Left renal cortex interstitium (tissue), 4 donors: ENCODE results near the gene COL6A1. TPM values are rescaled to one million over a fixed set of nuclear protein-coding genes. Genes with fewer than 3 reads are reported as not detected.

Experiments used
- DNase-seq, 4 donors: peaks; one replicate each; pipeline ENCODE4 v3.0.0-alpha.2; 2013; ENCODE audit warnings: low read depth in 4 of 4, low spot score in 2 of 4, missing footprints in 1 of 4
- polyA plus RNA-seq, 4 donors: library from polyadenylated mRNA; unstranded; fragments of 120-200 nt; gene quantifications; one replicate each; pipeline ENCODE4 v1.2.1, GENCODE V29; 2013; ENCODE audit not compliant: insufficient read length in 4 of 4

The COL6A1 gene
- polyA plus RNA-seq, 4 donors: 218 to 378 (median 313) TPM

DNA sequence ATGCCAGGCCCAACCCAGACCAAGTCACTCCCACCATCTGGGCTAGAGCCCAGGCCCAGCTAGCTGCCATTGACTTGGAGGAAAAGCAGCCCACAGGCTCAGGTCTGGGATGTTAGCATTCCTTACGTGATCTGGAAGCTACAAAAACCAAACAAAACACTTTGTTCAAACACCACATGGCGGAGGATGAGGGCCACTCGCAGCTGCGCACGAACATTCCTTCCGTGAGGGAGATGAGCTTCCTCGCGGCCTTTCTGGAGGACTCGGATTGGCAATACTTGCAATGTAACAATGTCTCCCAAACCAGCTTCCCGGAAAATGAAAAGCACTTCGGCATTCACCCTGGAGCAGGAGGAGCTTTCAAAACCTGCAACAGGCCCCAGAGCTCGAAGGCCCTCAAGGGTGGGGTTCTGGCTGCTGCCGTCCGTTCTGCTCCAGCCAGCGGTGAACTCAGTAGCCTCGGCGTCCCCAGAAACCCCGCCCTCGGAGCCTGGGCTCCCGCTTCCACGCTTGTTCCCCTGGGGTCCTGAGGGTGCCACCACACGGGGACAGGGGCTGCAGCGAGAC is 40.5 kb downstream of the COL6A1 start:
- no peak for DNase-seq

DNA sequence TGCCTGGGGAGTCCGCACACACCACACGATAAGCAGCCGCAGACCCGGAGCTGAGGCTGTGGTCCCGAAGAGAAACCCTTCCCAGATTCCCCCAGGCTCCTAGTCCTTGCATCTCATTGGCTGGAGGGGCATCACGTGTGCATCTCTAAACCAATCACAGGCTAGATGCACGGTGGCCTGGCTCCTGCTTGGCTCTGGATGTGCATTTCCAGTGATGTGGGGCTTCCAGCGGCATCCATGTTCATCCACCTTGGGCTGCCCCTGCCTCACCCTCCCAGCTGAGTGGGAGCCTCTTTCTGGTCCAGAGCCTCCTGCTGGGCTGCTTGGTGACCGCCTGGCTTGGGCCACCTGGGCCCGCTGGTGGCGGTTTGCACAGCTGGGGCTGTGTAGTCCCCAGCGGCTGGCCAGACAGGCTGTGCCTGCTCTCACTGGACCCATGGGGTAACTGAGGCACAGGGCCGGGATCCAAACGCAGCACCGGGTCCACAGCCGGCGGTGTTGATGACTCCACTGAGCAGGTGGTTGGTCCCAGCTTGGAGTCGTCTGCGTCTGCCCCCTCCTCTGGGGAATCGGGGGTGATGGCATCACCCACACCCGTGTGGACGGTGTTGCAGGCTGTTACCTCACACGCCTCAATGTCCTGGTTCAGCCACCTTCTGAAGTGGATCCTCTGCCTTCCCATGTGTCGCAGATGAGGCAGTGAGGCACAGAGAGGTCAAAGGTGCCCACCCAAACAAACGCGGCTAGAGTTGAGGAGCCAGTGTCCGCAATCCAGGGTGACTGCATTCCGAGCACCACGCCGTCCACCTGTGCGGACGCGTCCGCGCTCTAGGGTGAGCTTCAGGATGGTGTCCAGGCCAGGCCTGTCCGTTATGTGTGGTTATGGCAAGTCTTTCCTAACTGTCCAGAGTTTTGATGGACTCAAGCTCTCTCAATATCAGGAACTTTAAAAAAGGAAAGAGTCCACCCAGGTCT is 41.3 kb downstream of the COL6A1 start:
- DNase-seq: no peak

DNA sequence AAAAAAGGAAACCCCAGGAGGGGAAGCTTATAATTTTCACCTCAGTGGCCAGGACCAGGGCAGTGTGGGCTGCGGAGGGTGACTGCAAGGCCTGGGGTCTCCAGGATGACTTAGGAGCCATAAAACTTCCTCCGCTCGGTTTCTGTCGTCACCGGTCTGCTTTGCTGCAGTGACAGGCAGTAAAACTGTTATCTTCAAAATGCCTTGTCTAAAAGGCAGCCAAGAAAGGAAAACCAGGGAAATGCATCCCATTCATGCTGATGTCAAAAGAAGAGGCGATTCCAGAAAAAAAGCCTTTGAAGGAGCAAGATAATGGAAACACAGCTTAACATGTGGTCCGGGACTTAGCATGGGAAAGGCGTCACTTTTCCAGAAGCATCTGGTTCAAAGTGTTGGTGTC is 42.0 kb downstream of the COL6A1 start:
- peak in 2 of 4 donors; percentile 59 to 62 for DNase-seq

DNA sequence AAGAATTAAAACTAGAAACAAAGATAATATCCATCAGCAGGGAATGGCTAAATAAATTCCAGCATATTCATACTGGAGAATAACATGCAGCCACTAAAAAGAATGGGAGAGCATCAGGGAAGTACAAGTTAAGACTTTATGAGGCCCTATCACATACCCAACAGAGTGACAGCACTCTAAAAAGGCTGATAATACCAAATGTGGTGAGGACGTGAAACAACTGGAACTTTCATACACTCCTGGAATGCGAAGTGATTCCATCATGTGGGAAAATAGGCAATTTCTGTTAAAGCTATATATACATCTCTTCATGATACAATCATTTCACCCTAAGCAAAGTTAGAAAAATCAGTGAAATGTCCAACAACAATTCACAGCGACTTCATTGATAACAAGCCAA is 42.6 kb downstream of the COL6A1 start:
- no peak for DNase-seq

DNA sequence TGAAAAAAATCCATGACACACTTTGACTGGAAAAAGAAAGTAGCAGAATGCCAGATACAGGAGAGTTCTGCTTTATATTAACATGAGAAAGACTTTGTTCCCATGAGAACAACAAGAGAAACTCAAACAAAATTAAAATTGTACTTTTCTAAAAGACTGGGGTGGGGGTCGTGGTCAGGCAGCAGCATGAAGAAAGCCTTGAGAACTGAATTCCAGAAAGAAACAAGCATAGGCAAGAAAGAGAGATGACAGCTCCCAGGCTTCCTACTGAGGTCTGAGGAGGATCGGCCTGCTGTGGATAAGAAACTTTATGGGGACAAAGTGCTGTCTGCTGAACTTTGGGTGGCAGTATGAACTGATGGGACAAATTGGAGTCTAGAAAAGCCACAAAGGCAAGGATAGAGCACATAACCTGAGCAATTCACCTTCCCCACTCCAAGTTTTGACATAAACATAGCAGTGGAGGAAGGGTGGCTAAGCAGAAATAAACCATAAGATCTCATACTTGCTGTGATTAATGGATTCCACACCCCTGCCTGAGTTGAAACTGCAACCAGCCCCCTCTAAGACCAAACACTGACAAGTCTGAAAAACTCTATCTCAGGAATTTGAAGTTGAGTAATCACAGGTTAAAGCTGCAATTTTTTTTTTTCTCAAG is 43.7 kb downstream of the COL6A1 start:
- no peak for DNase-seq

DNA sequence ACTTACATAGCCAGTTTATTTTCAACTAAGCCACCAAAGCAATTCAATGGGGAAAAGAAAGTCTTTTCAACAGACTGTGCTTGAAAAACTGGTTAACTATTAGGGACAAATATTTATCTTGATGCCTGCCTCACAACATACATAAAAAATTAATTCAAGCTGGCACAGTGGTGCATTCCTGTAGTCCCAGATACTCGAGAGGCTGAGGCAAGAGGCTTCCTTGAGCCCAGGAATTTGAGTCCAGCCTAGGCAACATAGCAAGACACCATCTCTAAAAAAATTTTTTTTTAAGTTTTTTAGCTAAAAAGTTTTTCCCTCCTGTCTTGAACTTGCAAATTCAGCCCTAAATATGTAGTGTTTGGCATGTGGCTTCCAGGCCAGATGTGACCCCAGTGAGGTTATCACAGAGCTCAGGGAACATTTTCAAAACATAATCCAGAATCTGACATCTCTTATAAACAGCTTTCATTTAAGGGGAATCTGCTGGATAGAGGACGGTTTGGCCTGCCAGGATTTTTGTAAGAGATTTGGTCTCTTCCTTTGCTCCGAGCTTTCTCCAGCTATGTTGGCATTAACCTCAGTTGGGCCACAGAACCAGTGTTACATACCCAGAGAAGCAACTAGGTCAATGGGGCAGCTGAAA is 46.4 kb downstream of the COL6A1 start:
- DNase-seq: no peak

DNA sequence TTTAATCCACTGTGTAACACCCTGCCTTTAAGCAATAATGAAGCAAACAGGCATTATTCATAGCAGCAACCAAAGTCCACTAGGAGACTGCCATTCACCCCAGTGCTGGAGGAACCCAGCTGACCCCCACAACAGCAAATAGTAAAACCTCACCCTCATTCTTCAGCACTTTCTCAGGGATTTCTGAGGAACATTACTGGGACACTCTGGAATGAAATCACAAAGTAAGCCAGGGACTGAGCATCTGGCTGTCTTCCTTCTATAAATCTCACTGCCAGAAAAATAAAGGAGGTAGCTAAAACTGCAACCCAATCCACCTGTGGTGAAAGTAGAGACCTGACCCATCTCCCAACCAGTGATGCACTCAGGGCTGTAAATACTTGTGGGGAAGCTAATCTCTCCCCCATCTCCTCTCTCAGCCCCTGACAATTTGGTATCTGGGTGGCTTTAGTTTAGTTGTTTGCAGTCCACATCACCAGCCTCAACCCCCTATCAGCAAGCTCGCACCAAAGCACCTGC is 47.1 kb downstream of the COL6A1 start:
- DNase-seq: no peak

DNA sequence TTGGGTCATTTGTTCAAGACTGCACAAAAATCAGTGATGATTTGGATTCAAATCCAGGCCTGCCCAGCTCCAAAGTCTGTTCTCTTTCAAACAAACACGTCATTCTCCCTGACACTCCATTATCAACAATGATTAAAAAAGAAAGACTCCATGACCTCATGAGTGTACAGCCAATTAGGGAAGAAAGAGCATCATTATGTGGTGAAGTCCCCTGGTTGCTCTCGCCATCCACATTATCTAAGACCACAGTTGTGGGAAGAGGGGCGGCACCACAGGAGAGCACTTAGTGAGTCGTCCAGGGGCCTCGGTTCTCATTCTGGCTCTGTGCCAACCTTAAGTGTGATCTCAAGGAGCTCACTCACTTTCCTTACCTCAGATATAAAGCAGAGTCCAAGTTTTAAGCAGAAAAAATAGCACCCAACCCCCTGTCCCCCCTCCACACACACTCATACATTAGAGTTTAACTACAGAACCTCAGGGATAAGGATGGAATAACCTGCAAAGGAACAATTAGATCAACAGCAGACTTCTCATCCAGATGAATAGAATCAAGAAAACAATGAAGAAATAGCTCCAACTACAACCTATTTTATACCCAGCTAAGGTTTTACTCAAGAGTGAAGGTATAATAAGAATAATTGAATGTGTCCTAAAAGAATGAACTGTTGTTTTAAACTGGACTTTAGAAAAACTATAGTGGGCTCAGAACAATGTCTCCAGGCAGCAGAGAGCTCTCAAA is 47.8 kb downstream of the COL6A1 start:
- DNase-seq: no peak

DNA sequence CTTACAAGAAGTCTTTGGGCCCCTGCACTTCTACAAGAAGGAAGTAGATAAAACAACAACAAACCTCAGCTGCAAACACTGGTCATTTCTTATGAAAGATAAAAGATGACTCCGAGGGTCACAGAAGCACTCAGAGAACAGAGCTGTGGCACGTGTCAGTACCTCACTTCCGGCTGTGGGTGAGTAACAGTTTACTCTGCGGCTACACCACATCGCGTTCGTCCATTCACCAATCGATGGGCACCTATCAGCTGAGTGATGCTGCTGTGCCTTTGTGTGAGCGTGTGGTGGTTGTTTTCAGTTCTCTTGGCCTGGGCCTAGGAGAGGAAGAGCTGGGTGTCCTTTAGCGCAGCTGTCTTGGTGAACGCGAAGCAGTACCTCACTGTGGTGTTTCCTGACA is 49.9 kb downstream of the COL6A1 start:
- DNase-seq: no peak

DNA sequence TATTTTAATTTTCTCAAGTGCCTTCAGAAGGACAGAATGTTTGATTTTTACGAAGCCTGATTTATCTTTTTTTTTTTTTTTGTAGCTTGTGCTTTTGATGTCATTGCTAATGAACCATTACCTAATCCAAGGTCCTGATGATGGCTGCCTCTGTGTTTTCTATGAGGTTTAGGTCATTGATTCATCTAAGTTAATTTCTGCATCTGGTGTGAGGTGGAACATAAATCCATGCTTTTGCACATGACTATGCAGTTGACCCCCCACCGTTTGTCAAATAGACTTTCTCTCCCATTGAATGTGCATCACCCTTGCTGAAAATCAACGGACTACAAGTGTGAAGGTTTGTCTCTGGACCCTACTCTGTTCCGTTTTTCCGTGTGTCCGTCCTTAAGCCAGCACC is 50.5 kb downstream of the COL6A1 start:
- DNase-seq: no peak

DNA sequence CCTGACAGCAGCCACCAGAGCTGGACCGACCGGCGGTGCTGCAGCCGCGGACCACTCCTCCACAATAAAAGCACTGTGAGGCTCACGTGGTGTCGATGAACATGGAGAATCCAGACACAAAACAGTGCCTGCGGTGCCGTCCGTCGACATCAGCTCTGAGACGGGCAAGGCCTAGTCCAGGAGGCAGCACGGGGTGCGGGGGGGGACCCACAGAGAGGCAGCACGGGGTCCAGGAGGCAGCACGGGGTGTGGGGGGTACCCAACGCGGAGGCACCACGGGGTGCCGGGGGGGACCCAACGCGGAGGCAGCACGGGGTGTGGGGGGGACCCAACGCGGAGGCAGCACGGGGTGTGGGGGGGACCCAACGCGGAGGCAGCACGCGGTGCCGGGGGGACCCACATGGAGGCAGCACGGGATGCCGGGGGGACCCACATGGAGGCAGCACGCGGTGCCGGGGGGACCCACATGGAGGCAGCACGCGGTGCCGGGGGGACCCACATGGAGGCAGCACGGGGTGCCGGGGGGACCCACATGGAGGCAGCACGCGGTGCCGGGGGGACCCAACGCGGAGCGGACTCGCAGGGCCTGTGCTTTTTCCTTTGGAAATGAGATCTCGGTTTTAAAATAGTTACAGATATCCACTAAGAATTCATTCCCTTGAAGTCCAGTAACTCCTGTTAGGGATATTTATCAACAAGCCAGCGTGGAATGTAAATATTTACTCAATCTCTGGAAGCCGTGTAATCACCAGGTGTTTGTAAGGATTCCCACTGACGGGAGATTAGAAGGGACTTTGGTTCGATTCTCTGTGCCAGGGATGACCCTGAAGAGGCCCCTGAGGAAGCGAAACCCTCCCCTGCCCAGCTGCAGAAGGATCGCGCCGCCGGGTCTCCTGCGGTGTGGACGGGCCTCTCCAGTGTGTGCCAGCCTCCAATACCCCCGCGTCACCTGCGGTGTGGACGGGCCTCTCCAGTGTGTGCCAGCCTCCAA is 52.1 kb downstream of the COL6A1 start:
- DNase-seq: no peak

DNA sequence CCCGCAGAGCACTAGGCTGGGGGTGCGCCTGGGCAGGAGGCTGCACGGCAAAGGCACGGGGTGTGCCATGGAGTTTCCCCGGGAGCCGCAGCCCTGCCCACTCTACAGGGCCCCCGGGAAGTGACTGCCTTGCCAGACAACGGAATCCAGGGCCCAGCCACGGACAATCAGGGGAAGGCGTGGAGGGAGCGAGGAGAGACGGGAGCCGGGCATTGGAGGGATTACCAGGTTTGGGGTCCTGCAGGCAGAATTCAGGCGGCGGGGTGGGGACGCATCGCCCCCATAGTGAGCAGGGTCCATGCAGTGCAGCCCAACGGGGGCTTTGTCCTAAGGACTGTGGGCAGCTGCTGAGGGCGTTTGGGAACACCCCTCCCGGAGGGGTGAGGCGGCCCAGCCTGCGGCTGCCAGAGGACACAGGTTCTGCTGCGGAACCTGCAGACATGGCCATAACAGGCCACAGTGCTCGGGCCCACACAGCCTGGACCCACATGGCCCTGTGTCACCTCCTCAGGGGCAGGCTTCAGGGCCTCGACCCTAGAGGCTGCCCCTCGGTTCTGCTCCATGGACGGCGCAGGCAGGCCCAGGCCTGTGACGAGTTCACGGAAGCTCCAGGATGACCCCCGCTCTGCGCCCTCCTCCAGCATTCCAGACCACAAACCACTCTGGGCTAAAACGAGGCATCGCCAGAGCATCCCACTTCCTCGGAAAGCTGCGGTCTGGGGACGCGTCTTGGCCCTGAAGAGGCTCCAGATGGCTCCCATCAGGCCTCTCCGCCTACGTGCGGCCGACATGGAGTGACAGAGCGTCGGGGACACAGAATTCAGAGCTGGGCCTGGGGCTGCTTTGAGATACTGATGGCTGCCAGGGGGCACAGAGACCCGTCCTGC is 54.5 kb downstream of the COL6A1 start:
- DNase-seq: peak in 1 of 4 donors; percentile 79

DNA sequence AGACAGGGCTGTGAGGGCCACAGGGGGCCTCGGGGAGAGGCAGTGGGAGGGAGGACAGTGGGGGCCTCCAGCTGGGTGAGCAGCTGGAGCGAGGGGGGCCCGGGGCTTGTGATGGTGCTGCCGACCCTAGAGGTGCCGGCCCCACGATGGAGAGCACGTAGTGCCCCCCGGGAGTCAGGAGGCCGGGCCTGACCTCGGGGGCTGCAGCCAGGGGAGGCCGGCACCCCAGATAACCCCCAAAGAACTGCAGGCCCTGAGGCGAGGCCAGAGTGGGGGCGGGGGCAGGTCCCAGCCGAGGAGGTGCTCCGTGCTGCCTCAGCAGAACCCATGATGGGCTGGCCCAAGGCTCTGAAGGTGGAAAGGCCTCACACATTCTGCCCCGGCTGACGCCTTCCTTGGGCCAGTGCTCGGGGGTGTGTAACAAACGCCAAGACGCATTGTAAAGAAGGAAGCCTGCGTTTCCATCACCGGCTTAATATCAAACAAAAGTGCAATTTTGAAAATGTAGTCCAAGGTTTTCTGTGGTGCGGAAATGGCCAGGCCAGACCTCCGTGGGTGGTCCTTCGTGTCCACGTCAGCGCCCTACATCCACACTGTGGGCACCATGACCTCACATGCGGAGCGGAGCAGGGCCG is 55.2 kb downstream of the COL6A1 start:
- no peak for DNase-seq

DNA sequence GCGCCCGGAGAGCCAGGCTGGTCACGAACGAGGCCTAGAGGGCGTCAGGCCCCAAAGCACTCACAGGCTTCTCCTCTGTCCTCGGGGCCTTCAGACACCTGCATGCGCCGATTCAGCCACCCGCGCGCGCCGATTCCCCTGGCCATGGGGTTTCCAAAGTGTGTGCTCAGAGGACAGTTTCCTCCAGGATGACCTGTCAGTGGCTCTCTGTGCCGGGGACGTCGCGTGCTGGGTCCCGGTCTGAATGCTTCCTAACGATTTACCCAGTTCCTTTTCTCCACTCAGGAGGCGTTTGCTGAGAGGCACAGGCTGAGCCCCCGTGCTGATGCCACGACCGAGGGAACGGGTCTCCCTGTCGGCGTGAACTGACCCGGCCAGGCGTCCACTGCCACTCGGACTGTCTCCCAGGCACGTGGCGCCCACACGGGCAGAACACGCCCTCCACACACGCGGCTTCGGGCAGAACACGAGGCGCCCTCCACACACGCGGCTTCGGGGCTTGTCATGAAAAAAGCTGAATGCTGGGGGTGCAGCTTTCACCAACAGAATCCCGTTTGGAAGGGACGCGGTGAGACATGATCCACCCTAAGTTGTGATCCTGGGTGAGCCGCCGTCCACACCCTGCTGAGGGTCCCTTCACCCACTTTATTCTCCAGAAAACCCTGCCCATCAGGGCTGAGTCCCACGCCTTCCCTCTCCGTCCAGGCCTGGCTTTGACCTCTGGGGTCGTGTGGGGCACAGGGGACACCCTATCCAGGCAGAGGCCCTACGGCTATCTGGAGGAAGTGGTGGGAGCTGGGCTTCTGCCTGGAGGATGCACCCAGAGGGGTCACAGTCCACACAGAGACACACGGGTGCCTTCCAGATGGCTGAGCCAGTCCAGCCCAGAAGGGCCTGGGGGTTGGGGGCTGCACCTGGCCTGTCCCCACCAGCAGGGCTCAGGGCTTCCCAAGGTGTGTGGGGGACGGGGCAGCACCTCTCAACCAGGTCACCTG is 56.1 kb downstream of the COL6A1 start:
- no peak for DNase-seq

DNA sequence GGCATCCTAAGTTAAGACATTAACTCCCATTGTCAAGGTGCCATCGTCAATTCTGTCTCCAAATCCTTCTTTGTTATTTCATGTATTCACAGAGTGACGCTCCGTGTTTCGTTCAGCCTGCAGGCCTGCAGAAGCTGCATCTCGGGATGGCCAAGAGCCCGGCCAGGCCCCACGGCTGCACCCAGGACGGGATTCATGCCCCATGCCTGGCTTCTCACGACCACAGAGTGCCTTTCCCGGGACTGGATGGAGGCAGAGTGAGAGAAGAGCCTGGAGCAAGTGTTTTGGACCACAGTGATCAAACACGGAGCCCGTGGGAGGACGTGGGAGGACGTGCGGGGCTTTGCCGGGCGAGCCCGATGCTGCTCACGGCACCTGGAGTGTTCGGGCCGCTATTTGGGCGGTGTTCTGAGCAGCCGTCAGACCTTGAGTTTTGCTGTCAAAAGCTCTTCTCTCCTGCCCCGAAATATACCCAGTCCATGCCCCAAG is 56.8 kb downstream of the COL6A1 start:
- no peak for DNase-seq

DNA sequence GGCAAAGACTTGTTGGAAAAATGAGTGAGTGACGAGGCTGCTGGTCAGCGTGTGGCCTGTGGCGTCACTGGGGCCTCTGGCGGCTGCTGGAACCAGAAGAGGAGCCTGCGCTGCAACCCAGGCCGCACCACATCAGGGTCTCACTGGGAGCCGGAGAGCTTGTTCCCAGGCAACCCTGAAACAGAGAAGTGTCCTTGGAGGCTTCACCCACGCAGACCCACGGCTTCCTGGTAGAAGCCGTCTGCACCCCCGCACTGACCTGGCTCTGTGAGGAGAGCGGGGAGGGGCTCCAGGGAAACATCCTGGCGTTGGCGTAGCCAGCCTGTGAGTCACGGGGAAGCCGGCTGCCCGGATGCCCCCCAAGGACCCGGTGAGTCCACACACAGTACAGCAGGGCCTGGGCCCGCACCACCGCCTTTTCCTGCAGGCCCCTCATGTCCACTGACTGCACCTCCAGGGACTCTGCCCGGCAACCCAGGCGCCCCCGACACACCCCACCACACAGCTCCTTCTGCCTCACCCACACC is 57.4 kb downstream of the COL6A1 start:
- DNase-seq: no peak
